ENCODE results near the gene UBR1.

- no peak for TF ChIP-seq POLR2AphosphoS5 (IDR thresholded peaks at IDR 0.05; ENCODE audit: borderline replicate concordance, low read depth, low read length)
- TF ChIP-seq EZH2 (IDR thresholded peaks at IDR 0.05), result no peak
- no peak for TF ChIP-seq FOXP2 (optimal IDR thresholded peaks at IDR 0.05; ENCODE audit: control extremely low read depth, extremely low read length, insufficient read depth)
These were observed 24.6 kb downstream of the UBR1 start for GRCh38 chr15:43081283-43081682.
